Chondrocyte (in vitro differentiated cells): ENCODE measurements around the gene COMMD4. TPM values are rescaled to one million over a fixed set of nuclear protein-coding genes. Genes with fewer than 3 reads are reported as not detected.

ENCODE experiments used
- DNase-seq: peaks from one replicate; pipeline ENCODE4 v3.0.0; 2021; ENCODE audit warnings: mixed read lengths, low spot score
- H3K27ac Mint-ChIP-seq: one replicate; pipeline ENCODE4 v1.8.0; 2021; ENCODE audit warnings: mild to moderate bottlenecking, moderate library complexity, mixed read lengths; ENCODE audit not compliant: unreplicated experiment
- H3K27me3 Mint-ChIP-seq: 2 replicates; pipeline ENCODE4 v1.8.0; 2021; ENCODE audit warnings: low read depth, mixed read lengths
- H3K36me3 Mint-ChIP-seq: 2 replicates; pipeline ENCODE4 v1.8.0; 2021; ENCODE audit warnings: low read depth, mixed read lengths
- H3K4me1 Mint-ChIP-seq: 2 replicates; pipeline ENCODE4 v1.8.0; 2021; ENCODE audit warnings: low read depth, mild to moderate bottlenecking, mixed read lengths
- H3K4me3 Mint-ChIP-seq: one replicate; pipeline ENCODE4 v1.8.0; 2021; ENCODE audit warnings: mild to moderate bottlenecking, moderate library complexity, mixed read lengths; ENCODE audit not compliant: unreplicated experiment
- H3K9me3 Mint-ChIP-seq: 2 replicates; pipeline ENCODE4 v1.8.0; 2021; ENCODE audit warnings: low read depth, mixed read lengths
- total RNA-seq: library from RNA; stranded (reverse); gene quantifications from 3 replicates; pipeline ENCODE4 v1.2.1, GENCODE V29; 2021
- TF ChIP-seq, protein P1 (sequence below): fragments of 200-600 bp; sonication (generic); IDR thresholded peaks from 2 replicates; pipeline ENCODE4 v1.5.0; 2021; ENCODE audit warnings: antibody characterized with exemption, mild to moderate bottlenecking, moderate library complexity

COMMD4 gene
- total RNA-seq, 1 donor from 2014 or later: 69.8 TPM

DNA sequence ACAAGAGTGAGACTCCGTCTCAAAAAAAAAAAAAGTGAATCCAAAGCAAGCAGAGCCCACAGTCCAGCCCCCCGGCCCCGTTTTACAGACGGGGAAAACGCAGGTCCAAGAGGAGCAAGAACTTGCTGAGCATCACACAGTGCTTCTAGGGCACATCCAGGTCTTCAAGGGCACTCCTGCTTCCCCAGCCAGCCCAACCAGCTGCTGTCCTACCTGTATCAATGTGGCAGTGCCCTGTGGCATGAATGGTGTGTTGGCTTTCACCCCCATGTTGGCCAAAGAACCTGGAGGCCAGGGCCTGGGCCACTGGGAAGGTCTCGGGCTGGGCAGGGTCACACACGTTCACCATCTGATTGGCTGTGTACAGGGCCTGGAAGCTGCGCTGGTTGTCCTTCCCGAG is 27.9 kb downstream of the COMMD4 start:
- TF ChIP-seq, protein P1, sequence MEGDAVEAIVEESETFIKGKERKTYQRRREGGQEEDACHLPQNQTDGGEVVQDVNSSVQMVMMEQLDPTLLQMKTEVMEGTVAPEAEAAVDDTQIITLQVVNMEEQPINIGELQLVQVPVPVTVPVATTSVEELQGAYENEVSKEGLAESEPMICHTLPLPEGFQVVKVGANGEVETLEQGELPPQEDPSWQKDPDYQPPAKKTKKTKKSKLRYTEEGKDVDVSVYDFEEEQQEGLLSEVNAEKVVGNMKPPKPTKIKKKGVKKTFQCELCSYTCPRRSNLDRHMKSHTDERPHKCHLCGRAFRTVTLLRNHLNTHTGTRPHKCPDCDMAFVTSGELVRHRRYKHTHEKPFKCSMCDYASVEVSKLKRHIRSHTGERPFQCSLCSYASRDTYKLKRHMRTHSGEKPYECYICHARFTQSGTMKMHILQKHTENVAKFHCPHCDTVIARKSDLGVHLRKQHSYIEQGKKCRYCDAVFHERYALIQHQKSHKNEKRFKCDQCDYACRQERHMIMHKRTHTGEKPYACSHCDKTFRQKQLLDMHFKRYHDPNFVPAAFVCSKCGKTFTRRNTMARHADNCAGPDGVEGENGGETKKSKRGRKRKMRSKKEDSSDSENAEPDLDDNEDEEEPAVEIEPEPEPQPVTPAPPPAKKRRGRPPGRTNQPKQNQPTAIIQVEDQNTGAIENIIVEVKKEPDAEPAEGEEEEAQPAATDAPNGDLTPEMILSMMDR: no peak
- Mint-ChIP-seq H3K27ac (no peak overlapping the region), H3K36me3 (peaks cover 6% of the 10 kb centered on the region), H3K27me3 (no peaks in the 10 kb centered on the region), H3K4me3 (no peak overlapping the region), H3K9me3 (no peaks in the 10 kb centered on the region), H3K4me1 (peaks cover 10% of the 10 kb centered on the region)
- no peak for DNase-seq

GRCh38 chr15:75364881-75365280 is 29.0 kb downstream of the COMMD4 start:
- Mint-ChIP-seq H3K4me1 (peaks cover 21% of the 10 kb centered on the region), H3K27me3 (no peaks in the 10 kb centered on the region), H3K36me3 (peaks cover 3% of the 10 kb centered on the region), H3K4me3 (no peak overlapping the region), H3K27ac (no peak overlapping the region), H3K9me3 (no peaks in the 10 kb centered on the region)
- TF ChIP-seq, protein P1: no peak
- DNase-seq: no peak

GRCh38 chr15:75366163-75366562 is 30.3 kb downstream of the COMMD4 start:
- no peaks in the 10 kb centered on the region for H3K27me3 Mint-ChIP-seq
- no peak for DNase-seq

GRCh38 chr15:75367006-75367405 is 31.1 kb downstream of the COMMD4 start:
- peaks cover 4% of the 10 kb centered on the region for H3K36me3 Mint-ChIP-seq
- peak overlapping the region; percentile 41 for H3K27ac Mint-ChIP-seq
- no peaks in the 10 kb centered on the region for H3K27me3 Mint-ChIP-seq
- H3K4me1 Mint-ChIP-seq: peaks cover 23% of the 10 kb centered on the region
- H3K4me3 Mint-ChIP-seq: no peak overlapping the region
- no peaks in the 10 kb centered on the region for H3K9me3 Mint-ChIP-seq
- DNase-seq: no peak
- TF ChIP-seq, protein P1: no peak

More at GRCh38 chr15:75366163-75366562, 30.3 kb downstream of the COMMD4 start:
- no peak overlapping the region for H3K27ac Mint-ChIP-seq
- H3K4me1 Mint-ChIP-seq: peaks cover 23% of the 10 kb centered on the region
- no peaks in the 10 kb centered on the region for H3K9me3 Mint-ChIP-seq
- no peak overlapping the region for H3K4me3 Mint-ChIP-seq
- TF ChIP-seq, protein P1: no peak
- H3K36me3 Mint-ChIP-seq: peaks cover 3% of the 10 kb centered on the region

GRCh38 chr15:75367406-75367912 is 31.6 kb downstream of the COMMD4 start:
- no peak for DNase-seq
- H3K27ac Mint-ChIP-seq: peak overlapping the region; percentile 95
- peak overlapping the region; percentile 85 for H3K4me3 Mint-ChIP-seq
- H3K27me3 Mint-ChIP-seq: no peaks in the 10 kb centered on the region
- peaks cover 23% of the 10 kb centered on the region for H3K4me1 Mint-ChIP-seq
- peaks cover 4% of the 10 kb centered on the region for H3K36me3 Mint-ChIP-seq
- no peaks in the 10 kb centered on the region for H3K9me3 Mint-ChIP-seq
- TF ChIP-seq, protein P1: no peak
